Mononuclear cell (primary cell): Measurements from ENCODE around the gene GJA3. TPM values are rescaled to one million over a fixed set of nuclear protein-coding genes. Genes with fewer than 3 reads are reported as not detected.

Source experiments
- H3K27me3 ChIP-seq: 2 replicates; pipeline ENCODE4 v1.6.0; 2011; ENCODE audit warnings: low read length, control low read depth; ENCODE audit not compliant: insufficient read depth
- H3K4me1 ChIP-seq: 2 replicates; pipeline ENCODE4 v1.5.1; 2011; ENCODE audit warnings: mild to moderate bottlenecking, low read length, control low read depth; ENCODE audit not compliant: insufficient read depth
- H3K4me3 ChIP-seq: 2 replicates; pipeline ENCODE4 v1.5.1; 2011; ENCODE audit warnings: mild to moderate bottlenecking, low read length, moderate library complexity
- H3K9me3 ChIP-seq: 2 replicates; pipeline ENCODE4 v1.5.1; 2011; ENCODE audit warnings: low read depth, mild to moderate bottlenecking, control low read depth, low read length
- total RNA-seq: library from RNA; depleted of rRNA; stranded (reverse); fragments of >200 nt; gene quantifications from one replicate; pipeline ENCODE4 v1.2.3, GENCODE V29; 2012

The GJA3 gene
- total RNA-seq, 1 donor = under 0.01 TPM

DNA sequence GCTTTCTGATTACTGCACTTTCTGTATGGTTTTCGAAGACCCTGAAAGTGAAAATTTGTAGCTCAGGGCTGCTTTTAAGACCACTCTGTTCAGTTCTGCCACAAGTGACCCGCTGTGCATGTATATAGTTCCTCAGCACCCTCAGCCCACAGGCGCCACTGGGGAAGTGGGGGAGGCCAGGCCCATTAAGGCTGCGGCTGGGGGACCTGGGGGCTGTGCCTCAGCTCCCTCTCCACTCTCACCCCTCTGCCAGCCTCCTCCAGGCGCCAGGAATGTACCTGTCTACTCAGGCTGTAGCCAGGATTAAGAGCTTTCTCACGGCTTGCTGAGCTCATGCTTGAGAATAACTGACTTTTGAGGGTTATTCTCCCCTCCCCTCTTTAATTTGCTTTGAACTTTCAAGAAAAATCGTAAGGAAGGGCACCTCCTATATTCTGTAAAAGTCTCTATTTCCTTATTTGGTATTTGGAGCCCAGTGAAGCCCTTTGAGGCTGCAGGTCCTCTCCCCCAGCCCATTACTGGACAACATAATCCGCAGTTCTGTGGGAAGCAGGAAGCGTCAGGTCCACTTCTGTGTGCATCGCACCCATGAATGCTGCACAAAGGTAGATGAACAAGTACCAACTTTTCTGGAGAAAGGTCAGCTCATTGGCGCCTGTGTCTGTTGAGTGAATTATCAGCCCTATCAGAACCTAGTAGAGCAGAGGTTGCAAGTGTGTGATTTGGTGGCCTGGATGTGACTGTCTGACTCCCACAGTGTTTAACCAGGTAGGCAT, 29.6 kb downstream of the GJA3 start:
- H3K9me3 ChIP-seq = no peaks in the 10 kb centered on the region
- H3K4me1 ChIP-seq = peaks cover 23% of the 10 kb centered on the region
- no peak overlapping the region for H3K4me3 ChIP-seq
- H3K27me3 ChIP-seq = peaks cover 46% of the 10 kb centered on the region

DNA sequence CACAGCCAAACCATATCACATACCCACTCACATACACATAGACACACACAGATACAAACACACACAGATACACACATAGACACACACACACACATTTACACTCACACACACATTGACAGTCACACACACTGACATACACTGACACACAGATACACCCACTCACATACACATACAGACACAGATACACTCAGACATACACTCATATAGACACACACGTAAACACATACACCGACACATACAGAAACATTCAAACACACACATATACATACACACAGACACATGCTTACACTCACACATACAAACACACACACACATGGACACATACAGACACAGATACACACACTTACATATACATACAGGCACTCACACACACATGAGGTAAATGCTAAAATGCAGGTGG, 30.2 kb downstream of the GJA3 start:
- no peak overlapping the region for H3K4me3 ChIP-seq
- peaks cover 23% of the 10 kb centered on the region for H3K4me1 ChIP-seq
- H3K9me3 ChIP-seq = no peaks in the 10 kb centered on the region
- H3K27me3 ChIP-seq = peaks cover 50% of the 10 kb centered on the region

DNA sequence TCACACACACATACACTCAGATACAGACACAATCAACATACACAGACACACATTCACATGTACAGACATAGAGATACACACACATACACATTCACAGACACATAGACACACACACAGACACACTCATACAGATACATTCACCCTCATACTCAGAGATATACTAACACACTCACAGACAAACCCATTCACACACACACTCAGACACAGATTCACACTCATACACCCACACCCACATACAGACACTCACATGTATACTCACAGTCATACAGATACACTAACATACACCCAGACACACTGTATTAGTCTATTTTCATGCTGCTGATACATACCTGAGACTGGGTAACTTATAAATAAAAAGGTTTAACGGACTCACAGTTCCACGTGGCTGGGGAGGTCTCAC, 30.8 kb downstream of the GJA3 start:
- Histone ChIP-seq H3K4me3 (no peak overlapping the region), H3K4me1 (peaks cover 23% of the 10 kb centered on the region), H3K27me3 (peaks cover 54% of the 10 kb centered on the region), H3K9me3 (no peaks in the 10 kb centered on the region)

DNA sequence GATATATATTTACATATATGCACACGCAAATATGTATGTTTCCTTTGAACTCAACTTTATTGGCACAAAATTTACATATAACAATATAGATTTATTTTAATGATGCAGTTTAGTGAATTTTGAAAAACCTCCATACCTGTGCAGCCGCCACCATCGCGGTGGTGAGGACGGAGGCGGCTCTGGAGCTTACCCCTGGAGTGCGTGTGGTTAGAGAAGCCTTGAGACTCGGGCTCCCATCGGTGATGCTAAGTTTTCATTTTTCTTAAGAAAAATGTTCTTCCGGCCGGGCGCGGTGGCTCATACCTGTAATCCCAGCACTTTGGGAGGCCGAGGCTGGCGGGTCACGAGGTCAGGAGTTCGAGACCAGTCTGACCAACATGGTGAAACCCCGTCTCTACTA, 31.8 kb downstream of the GJA3 start:
- Histone ChIP-seq H3K4me1 (peaks cover 23% of the 10 kb centered on the region), H3K9me3 (no peaks in the 10 kb centered on the region), H3K4me3 (no peak overlapping the region), H3K27me3 (peaks cover 52% of the 10 kb centered on the region)

DNA sequence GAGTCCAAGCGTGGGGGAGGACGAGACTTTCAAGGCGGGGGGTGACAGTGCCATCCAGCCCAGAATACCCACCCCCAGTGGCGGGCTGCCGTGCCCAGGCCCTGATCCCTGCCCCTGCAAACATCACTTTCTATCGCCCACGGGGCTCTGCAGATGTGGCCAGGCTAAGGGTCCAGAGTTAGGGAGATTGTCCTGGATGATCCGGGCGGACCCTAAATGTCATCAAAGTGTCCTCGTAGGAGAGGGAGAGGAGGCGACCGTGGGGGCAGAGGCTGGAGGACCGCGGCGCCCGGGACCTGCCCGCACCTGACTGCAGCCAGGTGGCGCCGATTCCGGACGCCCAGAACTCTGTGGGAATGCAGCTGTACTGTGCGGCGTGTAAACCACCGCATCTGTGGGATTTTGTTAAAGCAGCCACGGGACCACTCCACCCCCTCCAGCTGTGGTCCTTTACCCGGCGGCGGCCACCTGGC, 32.4 kb downstream of the GJA3 start:
- H3K4me3 ChIP-seq = peak overlapping the region; percentile 47
- H3K27me3 ChIP-seq = peaks cover 52% of the 10 kb centered on the region

DNA sequence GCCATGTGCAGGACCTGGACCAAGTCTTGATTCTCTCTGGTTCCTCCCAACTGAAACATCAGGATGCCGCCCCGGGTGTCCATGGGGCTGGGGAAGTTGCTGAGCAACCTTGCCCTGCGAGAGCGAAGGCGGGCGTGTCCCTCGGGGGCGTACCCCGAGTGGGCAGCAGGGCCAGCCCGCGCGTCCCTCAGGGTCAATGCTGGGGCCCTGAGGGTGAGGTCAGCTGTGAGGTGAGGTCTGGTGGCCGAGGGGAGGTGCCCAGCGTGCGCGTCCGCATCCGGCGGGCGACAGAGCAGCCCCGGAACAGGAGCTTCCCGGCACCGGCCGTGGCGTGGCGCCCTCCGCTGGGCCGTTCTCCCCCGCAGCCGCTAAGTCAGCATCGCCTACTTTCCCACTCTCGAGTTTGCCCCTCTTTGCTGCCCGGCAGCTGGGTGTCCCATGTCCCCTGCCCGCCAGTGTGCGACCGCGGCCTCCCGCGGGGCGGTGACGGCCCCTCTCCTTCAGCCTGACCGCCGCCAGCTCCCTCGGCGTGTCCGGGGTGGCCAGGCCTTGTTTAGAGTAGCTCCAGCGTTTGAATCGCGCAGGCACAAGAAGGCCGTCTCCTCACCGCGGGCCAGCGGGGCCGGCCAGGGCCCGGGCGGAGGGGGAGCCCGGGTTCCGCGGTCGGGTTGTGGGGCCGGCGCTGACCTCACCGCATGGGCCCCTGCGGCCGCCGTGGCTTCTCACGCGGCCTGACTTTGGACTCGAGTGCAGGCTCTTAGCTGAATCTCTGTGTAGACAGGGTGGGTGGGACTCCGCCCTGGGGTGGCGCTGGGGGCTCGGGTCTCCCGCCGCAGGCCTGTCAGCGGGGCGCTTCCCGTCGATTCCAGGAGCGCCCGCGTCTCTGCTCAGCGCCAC, 33.0 kb downstream of the GJA3 start:
- H3K27me3 ChIP-seq = peaks cover 52% of the 10 kb centered on the region
- no peaks in the 10 kb centered on the region for H3K9me3 ChIP-seq
- H3K4me1 ChIP-seq = peaks cover 23% of the 10 kb centered on the region
- peak overlapping the region; percentile 47 for H3K4me3 ChIP-seq

More for the DNA sequence above, 32.4 kb downstream of the GJA3 start:
- peaks cover 23% of the 10 kb centered on the region for H3K4me1 ChIP-seq
- no peaks in the 10 kb centered on the region for H3K9me3 ChIP-seq

DNA sequence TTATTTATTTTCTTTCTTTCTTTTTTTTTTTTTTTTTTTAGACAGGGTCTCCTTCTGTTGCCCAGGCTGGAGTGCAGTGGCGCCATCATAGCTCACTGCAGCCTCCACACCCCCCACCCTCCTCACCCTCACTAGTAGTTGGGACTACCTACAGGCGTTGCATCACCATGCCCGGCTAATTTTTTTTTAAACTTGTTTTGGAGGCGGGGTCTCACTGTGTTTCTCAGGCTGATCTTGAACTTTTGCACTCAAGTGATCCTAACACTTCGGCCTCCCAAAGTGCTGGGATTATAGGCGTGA, 33.6 kb downstream of the GJA3 start:
- H3K27me3 ChIP-seq = peaks cover 52% of the 10 kb centered on the region
- H3K4me1 ChIP-seq = peaks cover 23% of the 10 kb centered on the region
- no peaks in the 10 kb centered on the region for H3K9me3 ChIP-seq
- peak overlapping the region; percentile 47 for H3K4me3 ChIP-seq

DNA sequence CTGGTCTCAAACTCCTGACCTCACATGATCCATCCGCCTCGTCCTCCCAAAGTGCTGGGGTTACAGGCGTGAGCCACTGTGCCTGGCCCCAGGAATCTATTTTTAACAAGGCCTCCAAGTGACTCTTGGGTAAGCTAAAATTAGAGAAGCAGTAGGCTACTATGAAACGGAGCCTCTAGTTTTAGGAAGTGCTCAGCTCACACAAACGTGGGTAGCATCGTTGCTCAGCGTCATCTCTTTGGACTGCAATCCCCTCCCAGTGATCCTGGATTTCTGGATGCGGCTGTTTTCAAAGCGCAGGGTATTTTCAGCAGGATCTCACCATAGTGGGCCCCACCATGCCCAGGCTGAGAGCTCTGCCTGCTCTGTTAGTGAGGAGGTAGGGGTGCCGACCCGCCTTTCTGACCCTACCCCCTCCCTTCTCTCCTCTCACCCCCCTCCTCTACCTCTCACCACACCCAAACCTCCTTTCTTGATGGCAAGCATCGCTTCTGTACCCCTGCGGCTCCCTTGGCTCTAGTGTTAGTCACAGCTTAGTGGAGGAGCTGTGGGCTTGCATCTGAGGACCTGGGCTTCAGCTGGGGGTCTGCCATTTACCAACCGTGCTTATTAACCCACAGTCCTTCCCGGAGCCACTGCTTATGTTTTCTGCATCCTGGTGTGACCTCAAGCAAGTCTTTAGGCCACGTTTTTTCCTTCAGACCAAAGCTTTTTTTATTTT, 34.2 kb downstream of the GJA3 start:
- Histone ChIP-seq H3K9me3 (no peaks in the 10 kb centered on the region), H3K4me3 (no peak overlapping the region), H3K27me3 (peaks cover 51% of the 10 kb centered on the region), H3K4me1 (peaks cover 24% of the 10 kb centered on the region)

DNA sequence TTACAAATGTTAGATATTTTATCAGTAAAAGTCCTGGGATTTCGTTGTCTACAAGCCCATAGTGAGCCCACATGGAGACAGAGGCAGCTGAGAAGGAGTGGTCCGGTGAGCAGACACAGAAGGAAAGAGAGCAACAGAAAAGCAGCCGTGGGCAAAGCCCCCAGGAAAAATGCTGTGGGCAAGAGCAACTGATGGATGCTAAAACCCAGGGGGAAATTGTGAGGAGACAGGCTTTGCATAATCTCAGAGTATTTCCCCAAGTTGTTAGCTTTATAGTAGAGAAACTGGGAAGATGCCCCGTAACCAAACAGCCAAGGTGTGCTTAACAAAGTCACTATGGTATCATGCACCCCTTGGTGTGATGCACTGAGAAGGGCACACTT, 35.1 kb downstream of the GJA3 start:
- H3K27me3 ChIP-seq = peaks cover 41% of the 10 kb centered on the region
- peaks cover 31% of the 10 kb centered on the region for H3K4me1 ChIP-seq
- no peaks in the 10 kb centered on the region for H3K9me3 ChIP-seq
- H3K4me3 ChIP-seq = no peak overlapping the region

DNA sequence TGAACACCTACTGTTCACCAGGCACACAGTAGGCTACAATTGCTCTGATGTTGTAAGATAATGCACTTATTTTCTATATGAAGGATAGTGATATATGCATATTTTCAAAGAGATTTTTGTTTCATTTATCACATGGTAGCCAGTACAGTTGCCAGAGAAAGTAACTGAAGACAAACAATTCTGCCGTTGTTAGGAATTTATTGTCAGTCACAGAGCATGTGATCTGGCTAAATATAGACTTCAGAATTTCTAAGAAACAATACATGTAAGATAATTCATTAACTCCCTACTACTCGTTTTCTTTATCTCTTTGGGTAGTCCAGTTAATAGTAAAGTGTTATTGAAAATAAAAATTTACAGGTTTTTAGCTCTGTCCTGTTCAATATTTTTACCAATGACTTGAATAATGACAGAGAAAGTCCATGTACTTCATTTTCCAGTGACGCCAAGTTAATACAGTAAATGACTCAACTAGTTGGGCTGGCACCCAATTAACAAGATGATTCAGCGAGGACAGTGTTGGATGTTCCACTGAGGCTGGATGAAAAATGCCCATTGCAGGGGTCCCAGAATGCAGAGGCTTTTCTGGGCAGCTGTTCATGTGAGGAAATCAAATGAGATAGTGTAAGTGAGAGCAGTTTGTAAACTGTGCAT, 35.6 kb downstream of the GJA3 start:
- Histone ChIP-seq H3K27me3 (peaks cover 36% of the 10 kb centered on the region), H3K9me3 (no peaks in the 10 kb centered on the region), H3K4me3 (no peak overlapping the region), H3K4me1 (peaks cover 31% of the 10 kb centered on the region)

DNA sequence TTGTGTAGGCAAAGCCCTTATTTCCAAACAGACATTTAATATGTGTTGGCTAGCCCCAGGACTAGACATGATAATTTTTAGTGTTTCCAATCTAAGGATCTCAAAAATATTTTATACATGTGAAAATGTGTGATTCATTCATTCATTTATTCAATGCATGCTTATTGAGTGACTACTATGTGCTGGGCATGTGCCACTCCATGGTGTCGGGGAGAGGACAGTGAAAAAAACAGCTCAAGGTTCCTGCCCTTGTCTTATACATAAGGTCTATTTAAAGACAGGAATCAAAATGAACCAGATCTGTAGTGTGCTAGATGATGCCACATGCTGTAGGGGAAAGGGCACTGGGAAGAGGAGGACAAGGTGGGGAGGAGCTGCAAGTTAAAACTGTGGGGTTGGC, 36.5 kb downstream of the GJA3 start:
- Histone ChIP-seq H3K4me1 (peaks cover 39% of the 10 kb centered on the region), H3K27me3 (peaks cover 27% of the 10 kb centered on the region), H3K9me3 (no peaks in the 10 kb centered on the region), H3K4me3 (no peak overlapping the region)

DNA sequence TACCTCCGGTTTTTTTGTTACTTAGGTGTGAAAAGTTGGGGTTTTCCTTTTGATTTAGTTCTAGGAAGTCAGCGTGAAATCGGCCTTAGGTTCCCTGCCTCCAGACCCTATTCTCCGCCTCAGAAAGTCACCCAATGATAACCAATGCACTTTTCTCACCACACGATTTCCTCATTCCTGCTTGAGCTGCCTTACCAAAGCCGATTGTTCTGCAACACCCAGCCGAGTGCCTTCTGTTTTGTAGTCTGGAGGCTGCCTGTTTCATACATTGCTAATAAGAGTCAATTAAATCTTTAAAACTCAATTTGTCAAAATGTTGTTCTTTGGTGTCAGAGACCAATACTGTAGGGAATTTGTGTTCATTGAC, 39.7 kb downstream of the GJA3 start:
- Histone ChIP-seq H3K4me1 (peaks cover 23% of the 10 kb centered on the region), H3K27me3 (peaks cover 8% of the 10 kb centered on the region), H3K4me3 (peak overlapping the region; percentile 47), H3K9me3 (no peaks in the 10 kb centered on the region)

DNA sequence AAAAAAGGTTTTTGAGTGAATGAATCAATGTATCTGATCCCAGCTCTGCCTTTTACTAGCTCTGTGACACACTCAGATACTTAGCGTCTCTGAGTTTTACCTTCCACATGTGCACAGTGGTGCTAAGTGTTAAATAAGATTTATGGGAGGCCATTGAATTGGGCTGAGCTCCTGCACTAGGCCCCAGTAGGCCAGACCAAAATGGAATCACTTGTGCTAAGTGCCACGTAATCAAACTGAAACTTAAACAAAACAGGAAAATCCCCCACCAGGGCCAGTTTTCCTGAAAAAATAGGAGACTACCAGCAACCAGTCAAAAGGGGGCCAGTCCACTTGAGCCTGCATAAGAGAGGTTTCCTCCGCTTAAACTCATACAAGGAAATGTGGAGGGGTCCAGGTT, 40.9 kb downstream of the GJA3 start:
- Histone ChIP-seq H3K4me1 (peaks cover 23% of the 10 kb centered on the region), H3K9me3 (no peaks in the 10 kb centered on the region), H3K4me3 (peak overlapping the region; percentile 47), H3K27me3 (no peaks in the 10 kb centered on the region)

DNA sequence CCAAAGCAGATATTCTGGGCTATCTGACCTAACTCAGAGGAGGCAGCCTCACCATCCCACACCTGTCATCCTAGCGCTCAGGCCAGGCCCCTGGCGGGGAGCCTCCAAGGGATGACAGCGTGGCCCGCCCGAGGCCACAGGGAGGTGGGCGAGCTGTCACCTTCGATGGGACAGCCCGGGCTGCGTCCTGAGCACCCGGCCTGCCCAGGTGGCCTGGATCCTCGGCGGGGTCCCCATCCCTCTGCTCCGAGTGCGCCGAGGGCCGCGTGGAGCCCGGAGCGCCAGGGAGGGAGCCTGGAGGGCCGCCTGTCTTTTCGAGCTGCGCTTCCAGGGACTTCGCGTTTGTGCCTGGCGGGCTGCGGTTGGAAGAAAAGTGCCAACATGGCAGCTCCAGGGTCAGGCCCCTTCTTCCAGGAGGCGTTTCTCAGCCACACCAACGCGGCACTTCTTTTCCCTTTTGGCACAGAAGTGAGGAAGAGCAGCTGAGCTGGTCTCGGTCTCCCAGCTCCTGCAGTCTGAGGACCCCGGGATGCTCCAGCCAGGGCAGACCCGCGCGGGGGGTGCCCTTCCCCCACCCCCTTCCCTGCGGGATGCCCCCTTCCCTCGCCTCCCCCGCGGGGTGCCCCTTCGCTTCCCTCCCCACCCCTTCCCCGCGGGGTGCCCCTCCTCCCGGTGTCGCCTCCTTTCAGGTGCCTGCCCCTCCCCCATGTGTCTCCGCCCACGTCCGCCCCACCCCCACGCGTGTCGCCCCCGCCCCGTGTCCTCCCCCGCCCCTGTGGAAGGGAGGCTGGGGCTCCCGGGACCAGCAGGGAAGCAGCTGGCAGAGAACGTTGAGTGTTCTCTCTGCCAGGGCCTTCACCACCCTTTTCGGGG, 42.3 kb downstream of the GJA3 start:
- H3K4me1 ChIP-seq = peaks cover 23% of the 10 kb centered on the region
- no peaks in the 10 kb centered on the region for H3K9me3 ChIP-seq
- peak overlapping the region; percentile 45 for H3K4me3 ChIP-seq
- H3K27me3 ChIP-seq = no peaks in the 10 kb centered on the region
